ENCODE results near the gene PRTFDC1.
"Not testable (repeated sequence)": the region's sequence is repeated elsewhere in the genome, so short reads cannot be mapped to it uniquely, and the experiment has no call there.

The PRTFDC1 gene

GRCh38 chr10:24952143-24952706, at the start of gene PRTFDC1:
Gene PRTFDC1, minus strand, starts transcription at chr10:24952606. Its CDS starts 31 bp downstream, at chr10:24952575.
- DNase-seq (ENCODE audit: low read depth): no peak

GRCh38 chr10:24998044-24998443, 45.6 kb upstream of the PRTFDC1 start:
- DNase-seq (ENCODE audit: low read depth): no peak

DNA sequence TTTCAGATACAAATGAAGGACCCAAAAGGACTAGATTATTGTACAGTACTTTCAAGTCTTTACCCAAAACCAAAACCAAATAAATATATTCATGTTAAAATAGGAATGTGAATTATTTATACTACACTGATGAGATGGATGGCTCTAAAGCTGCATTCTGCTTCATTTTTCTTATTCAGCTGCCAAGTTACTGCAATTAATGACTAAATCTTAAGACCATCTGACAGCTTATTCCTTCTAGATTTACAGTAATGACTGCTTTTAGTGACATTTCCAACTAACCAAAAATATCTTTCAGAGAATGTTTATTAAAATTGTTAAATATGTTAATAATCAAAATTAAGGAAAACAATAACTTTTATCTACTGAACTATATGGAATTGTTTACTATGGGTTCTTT, 42.7 kb upstream of the PRTFDC1 start:
- no peak for DNase-seq (ENCODE audit: low read depth)

DNA sequence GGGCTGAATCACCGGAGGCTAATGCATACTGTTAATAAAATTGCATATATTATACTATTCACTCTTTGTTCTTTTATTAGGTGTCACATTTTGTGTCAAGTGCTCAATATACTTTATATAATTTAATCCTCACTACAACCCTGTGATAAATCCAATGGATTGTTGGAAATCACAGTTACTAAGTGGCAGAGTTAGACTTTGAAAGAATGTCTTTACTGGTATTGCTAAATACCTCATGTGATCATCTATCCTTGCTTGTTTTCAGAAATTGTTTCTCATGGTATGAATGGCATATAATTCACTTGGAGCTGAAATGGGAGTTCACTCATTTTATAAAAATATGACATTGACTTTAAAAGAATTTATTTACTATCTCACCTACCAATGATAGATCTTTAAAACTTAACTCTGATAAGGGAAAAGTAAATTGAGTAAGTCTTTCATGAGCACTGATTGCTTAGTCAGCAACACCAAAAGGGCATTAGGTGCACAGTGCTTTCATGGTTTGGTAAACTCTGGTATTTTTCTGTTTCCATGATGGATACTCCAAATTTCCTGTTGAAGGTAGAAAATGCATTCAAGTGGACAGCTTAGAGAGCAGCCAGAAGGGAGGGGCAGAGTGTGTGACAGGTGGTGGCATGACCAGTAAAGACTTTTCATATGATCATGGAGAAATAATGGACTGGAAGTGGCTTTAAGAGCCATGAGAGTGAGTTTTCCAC, 41.0 kb upstream of the PRTFDC1 start:
- DNase-seq (ENCODE audit: low read depth): no peak

- no peak for DNase-seq (ENCODE audit: low read depth)
Observed at GRCh38 chr10:24992512-24993133, 40.2 kb upstream of the PRTFDC1 start.

DNA sequence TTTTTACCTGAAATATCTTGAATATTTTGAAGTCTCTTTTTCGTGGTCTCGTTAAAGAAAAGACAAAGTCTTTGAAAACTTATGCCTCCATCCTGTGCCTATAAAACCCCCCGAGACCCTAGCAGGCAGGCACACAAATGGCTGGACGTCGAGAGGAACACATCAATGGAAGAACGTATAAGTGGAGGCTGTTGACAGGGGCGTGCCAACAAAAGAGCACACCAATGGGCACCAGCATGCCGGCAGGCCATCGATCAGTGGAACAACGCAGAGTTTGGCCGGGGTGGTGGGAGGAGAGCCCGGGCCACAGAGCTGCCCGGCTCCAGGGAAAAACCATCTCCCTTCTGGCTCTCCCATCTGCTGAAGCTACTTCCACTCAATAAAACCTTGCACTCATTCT, 38.9 kb upstream of the PRTFDC1 start:
- DNase-seq (ENCODE audit: low read depth): no peak

DNA sequence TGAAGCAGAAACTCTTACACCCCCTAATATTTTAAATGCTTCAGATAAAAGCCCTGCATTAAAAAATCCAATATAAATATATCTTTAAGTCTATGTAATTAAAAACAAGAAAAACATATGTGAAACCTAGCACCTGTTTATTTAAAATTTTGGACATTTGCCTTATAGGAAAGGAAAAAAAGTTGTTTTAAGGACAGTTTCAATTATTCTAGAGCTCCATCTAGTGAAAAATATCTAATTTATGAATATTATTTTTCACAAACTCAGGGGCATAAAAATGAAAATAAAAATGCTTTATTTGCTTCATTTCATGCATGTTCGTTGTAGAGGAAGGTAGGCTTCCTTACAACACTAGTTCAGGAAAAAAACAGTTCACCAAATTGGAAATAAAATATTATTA, 37.5 kb upstream of the PRTFDC1 start:
- DNase-seq (ENCODE audit: low read depth): no peak

DNA sequence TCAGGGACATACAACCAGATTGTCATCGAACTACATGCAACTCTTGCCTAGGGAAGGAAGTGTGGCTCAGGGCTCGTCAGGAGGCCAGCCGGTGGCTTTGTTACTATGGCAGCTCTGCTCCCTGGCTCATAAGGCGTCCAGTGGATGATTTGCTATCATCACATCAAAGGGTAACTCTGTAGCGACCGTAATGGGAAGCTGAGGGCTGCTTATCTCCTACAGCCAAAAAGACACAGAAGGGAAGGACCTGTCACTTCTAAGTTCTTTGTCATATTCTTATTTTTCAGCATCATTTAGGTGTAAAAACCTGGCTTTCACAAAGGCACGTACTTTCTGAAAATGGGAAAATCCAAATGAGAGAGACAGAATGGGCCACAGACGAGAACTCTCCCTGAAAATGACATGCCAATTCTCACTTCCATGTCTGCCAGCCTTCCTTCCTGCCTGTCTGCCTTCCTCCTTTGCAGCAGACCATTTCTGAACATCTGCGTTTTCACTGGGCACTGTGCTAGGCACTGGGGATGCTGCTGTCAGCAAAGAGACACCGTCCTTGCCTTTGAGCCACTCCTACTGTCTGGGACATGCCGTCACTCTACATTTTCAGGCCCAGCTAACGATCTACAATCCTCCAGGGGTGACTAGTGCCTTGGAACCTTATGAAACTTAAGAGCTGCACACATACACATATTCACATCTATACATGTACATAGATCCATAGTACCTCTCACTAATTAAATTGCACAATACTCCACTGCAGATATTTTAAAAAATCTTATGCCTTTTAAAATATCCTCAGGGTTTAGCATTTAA, 36.6 kb upstream of the PRTFDC1 start:
- DNase-seq (ENCODE audit: low read depth): no peak

- DNase-seq (ENCODE audit: low read depth): no peak
Observed at GRCh38 chr10:24984906-24985305, 32.5 kb upstream of the PRTFDC1 start.

DNA sequence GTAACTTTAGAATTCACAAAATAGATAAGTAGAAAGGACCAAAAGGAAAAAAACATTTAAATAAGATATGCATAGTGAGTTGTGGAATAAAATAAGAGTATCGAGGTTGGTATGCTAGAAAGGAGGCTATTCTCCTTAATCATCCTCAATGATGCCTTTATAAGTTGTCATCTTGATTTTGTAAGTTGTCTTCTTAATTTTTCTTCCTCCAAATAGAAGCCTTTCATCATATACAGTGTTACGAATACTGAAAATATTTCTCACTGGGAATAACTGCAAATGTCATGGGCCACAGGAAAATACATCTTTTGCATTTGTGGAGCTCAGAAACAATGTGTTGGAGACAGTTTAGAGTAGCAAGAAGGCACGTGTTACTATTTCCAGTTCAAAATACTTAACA, 31.5 kb upstream of the PRTFDC1 start:
- peak; percentile 19 for DNase-seq (ENCODE audit: low read depth)

GRCh38 chr10:24983130-24983529, 30.7 kb upstream of the PRTFDC1 start:
- DNase-seq (ENCODE audit: low read depth): no peak

GRCh38 chr10:24982319-24983112, 30.1 kb upstream of the PRTFDC1 start:
- DNase-seq (ENCODE audit: low read depth): no peak

- no peak for DNase-seq (ENCODE audit: low read depth)
Observed at GRCh38 chr10:24981161-24981710, 28.8 kb upstream of the PRTFDC1 start.

DNA sequence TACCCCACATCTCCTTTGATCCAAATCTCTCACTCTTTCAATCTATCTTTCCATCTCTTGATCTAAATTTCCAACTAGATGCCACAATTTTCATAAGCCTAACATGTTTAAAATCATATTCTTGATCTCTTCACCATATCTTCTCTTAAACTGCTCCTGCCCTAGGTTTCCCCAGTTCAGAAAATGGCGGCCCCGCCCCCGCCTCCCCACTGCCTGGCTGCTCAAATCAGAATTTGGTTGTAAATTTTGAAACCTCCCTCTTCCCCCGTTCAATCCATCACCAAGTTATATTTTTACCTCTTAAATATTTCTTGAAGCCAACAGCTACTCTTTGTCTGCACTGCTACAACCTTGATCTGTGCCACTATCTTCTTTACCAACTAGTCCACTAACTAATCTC, 27.3 kb upstream of the PRTFDC1 start:
- no peak for DNase-seq (ENCODE audit: low read depth)

- no peak for DNase-seq (ENCODE audit: low read depth)
Observed at GRCh38 chr10:24974976-24975375, 22.6 kb upstream of the PRTFDC1 start.

GRCh38 chr10:24973163-24973562, 20.8 kb upstream of the PRTFDC1 start:
- no peak for DNase-seq (ENCODE audit: low read depth)

GRCh38 chr10:24971374-24971773, 19.0 kb upstream of the PRTFDC1 start:
- DNase-seq (ENCODE audit: low read depth): no peak

DNA sequence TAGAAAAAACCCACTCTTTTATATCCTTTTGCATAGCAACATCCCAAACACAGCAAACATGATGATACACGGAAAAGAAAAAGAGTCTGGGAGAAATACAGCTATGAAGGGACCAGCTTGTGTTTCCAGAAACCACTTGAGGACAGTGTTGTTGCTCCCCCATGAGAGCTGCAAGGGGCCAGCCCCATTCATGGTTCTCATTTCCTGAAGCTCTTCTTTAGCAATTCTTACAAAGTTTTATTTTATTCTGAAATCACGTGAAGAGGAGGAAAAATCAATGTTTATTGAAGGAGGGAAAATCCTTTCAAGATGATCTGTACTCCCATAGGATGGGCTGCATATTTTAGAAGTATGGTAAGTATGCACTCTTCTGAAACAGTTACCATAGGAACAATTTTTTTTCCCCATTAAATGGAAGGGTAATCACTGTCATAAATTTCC, 17.5 kb upstream of the PRTFDC1 start:
- no peak for DNase-seq (ENCODE audit: low read depth)

GRCh38 chr10:24968951-24969350, 16.5 kb upstream of the PRTFDC1 start:
- DNase-seq (ENCODE audit: low read depth): not testable (repeated sequence)

- DNase-seq (ENCODE audit: low read depth): no peak
Observed at GRCh38 chr10:24968349-24968748, 15.9 kb upstream of the PRTFDC1 start.

DNA sequence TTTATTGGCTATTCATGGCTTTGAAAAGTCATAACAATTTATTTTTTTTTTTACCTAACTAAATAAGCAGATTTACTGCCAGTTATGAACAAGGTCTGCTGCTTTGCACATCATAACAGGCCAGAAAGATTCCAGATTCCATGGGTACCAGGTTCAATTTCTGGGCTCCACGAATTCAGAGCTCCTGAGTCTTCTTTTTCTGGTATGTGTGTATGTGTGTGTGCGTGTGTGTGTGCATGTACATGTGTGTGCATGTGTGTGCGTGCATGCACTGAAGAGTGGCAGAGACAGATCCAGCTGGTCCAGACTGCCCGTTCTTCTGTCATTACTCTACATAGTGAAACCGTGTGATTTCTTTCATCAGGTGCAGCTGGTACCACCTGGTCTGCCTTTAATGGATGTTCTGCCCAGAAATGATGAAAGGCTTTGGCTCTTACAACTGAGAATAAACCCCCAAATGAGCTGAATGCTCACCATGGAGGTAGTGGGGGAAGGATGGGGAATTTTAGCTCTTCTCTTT, 14.6 kb upstream of the PRTFDC1 start:
- no peak for DNase-seq (ENCODE audit: low read depth)

Data from HS-5 (cell line).